KBM-7 (cell line): ENCODE data around the gene ZNF205.

Source experiments
- DNase-seq: peaks from one replicate; pipeline ENCODE4 v3.0.0-alpha.2; 2015
- in situ Hi-C: fragments of 300-500 bp; cut with MboI; formaldehyde crosslinking; loops from 2 replicates; pipeline ENCODE4 v1.14.3; 2020; ENCODE audit warnings: low sequenced_read_pairs, low pct_unique_long_range_greater_than_20kb, mixed read lengths

The ZNF205 gene

GRCh38 chr16:3143598-3144320, 31.4 kb downstream of the ZNF205 start:
- in situ Hi-C loops = no loop called here

GRCh38 chr16:3144321-3144983, 32.1 kb downstream of the ZNF205 start:
- DNase-seq = no peak
- in situ Hi-C loops = no loop called here

More at GRCh38 chr16:3143598-3144320, 31.4 kb downstream of the ZNF205 start:
- DNase-seq = no peak

- no peak for DNase-seq
- in situ Hi-C loops = no loop called here
Observed at GRCh38 chr16:3145151-3145550, 32.8 kb downstream of the ZNF205 start.

GRCh38 chr16:3145660-3146059, 33.3 kb downstream of the ZNF205 start:
- in situ Hi-C loops = no loop called here
- DNase-seq = no peak

- DNase-seq = no peak
- in situ Hi-C loops = no loop called here
Observed at GRCh38 chr16:3147046-3147756, 34.8 kb downstream of the ZNF205 start.

GRCh38 chr16:3147757-3148104, 35.3 kb downstream of the ZNF205 start:
- in situ Hi-C loops = no loop called here

GRCh38 chr16:3148256-3149192, 36.1 kb downstream of the ZNF205 start:
- DNase-seq = no peak
- in situ Hi-C loops = no loop called here

More at GRCh38 chr16:3147757-3148104, 35.3 kb downstream of the ZNF205 start:
- DNase-seq = no peak

GRCh38 chr16:3149193-3149530, 36.8 kb downstream of the ZNF205 start:
- in situ Hi-C loops = no loop called here

GRCh38 chr16:3149630-3150345, 37.4 kb downstream of the ZNF205 start:
- DNase-seq = peak; percentile 85
- in situ Hi-C loops = no loop called here

More at GRCh38 chr16:3149193-3149530, 36.8 kb downstream of the ZNF205 start:
- no peak for DNase-seq

GRCh38 chr16:3150346-3151218, 38.2 kb downstream of the ZNF205 start:
- DNase-seq = peak; percentile 98
- in situ Hi-C loops = no loop called here

- no peak for DNase-seq
- in situ Hi-C loops = no loop called here
Observed at GRCh38 chr16:3152027-3152276, 39.6 kb downstream of the ZNF205 start.

- DNase-seq = peak; percentile 96
- in situ Hi-C loops = no loop called here
Observed at GRCh38 chr16:3152277-3152990, 40.0 kb downstream of the ZNF205 start.

- no peak for DNase-seq
- in situ Hi-C loops = no loop called here
Observed at GRCh38 chr16:3152991-3153368, 40.6 kb downstream of the ZNF205 start.

GRCh38 chr16:3155181-3155580, 42.8 kb downstream of the ZNF205 start:
- in situ Hi-C loops = no loop called here
- DNase-seq = no peak

GRCh38 chr16:3155972-3156371, 43.6 kb downstream of the ZNF205 start:
- DNase-seq = no peak
- in situ Hi-C loops = no loop called here

- DNase-seq = peak; percentile 94
Observed at GRCh38 chr16:3157229-3158025, 45.0 kb downstream of the ZNF205 start.

GRCh38 chr16:3158026-3158509, 45.7 kb downstream of the ZNF205 start:
- no peak for DNase-seq

More at GRCh38 chr16:3157229-3158025, 45.0 kb downstream of the ZNF205 start:
- in situ Hi-C loops = no loop called here

More at GRCh38 chr16:3158026-3158509, 45.7 kb downstream of the ZNF205 start:
- in situ Hi-C loops = no loop called here
